NCI-H1092 (cell line): ENCODE measurements around the gene SINHCAF.
"Not testable (repeated sequence)": the region's sequence is repeated elsewhere in the genome, so short reads cannot be mapped to it uniquely, and the experiment has no call there.

ENCODE experiments used
- DNase-seq: peaks from one replicate; lab custom pipeline; 2025; lab: John Stamatoyannopoulos, UW

The SINHCAF gene, protein sequence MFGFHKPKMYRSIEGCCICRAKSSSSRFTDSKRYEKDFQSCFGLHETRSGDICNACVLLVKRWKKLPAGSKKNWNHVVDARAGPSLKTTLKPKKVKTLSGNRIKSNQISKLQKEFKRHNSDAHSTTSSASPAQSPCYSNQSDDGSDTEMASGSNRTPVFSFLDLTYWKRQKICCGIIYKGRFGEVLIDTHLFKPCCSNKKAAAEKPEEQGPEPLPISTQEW

DNA sequence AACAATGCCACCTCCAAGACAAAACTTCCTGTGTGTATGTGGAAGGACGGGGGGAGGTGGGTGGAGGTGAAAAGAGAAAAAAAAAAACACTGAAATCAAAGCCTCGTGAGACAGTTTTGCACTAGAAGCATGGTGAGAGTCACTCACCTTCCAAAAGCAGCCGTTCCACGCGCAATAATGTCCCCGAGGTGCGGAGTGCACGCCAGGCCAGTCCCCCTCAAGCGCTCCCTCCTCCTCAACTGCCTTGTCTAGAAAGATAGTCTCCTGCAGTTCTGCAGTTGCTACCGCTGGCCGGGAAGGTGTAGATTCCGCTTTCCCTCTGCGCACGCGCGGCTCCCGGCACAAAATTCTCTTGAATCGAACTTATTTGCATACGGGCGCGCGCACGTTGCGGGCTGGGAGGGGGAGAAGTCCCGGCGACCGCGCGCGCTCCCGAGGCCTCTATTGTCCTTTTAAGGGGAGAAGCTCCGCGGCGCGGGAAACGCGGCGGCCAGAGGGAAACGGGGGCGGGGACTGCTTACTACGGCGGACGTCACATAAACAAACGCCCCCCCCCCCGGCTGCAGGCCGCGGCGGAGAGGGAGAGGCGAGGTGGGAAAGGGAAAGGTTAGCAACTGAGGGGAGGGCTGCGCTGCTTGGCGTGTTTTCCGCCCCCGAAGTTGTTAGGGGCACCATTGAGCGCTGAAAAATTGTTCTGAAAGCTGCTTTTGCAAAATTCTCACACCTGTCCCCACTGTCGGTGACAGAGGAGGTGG, at the start of gene SINHCAF:
Gene SINHCAF (minus strand): TSS at position 274 of the 755 bp plus-strand sequence. CDS start 27,946 bp downstream, outside the sequence.
- peak; percentile 99 for DNase-seq

DNA sequence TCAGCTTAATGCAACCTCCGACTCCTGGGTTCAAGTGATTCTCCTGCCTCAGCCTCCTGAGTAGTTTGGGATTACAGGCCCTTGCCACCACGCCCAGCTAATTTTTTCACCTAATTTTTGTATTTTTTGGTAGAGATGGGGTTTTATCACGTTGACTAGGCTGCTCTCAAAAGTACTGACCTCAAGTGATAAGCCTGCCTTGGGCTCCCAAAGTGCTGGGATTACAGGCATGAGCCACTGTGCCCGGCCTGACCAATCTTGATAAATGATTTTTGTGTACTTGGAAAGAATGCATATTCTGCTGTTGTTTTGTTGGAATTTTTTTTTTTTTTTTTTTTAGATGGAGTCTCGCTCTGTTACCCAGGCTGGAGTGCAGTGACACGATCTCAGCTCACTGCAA, 49.5 kb upstream of the SINHCAF start:
- DNase-seq = not testable (repeated sequence)

DNA sequence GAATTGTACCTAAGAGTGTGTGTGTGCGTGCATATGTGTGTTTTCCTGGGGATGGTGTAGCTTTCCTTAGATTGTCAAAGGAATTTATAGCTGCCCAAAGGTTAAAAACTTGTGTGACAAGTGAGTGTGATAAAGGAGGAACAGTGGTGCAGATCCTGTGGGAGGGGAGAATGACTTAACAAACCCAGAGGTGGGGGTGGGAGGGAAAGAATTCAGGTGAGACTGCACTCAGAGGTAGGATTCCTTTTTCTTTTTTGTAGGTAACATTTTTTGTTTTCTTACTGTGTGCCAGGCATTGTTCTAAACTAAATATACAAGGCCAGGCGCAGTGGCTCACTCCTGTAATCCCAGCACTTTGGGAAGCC, 45.3 kb upstream of the SINHCAF start:
- no peak for DNase-seq

DNA sequence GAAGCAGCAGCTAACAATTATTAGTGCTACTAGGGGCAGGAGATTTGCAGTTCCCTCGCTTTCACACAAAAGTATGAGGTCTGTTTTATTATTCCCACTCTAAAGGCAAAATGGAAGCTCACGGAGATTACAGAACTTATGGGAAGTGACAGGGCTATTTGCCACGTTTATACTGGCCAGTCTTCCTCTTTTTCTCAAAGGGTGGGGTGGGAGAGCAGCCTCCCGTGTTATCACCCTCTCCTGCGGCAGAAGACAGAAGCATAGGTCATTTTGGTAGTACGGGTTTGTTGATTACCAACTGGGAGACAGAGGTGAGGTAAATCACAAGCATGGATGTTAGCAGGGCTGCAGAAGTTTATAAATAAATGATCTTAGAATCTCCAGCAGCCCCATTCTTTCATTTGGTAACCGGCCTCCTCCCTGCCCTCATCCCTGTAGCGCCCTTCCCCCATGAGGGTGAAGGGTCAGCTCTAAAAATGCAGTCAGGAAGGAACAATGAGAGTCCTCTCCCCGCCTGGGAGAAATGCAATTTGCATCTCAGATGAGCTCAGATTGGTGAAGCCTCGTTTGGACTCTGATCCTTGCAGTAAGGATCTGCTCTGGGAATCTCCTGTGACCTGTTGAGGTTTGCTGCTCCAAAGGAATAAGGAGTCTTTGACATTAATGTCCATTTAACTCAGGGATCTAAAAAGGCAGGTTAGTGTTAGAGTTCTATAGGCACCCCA, 44.7 kb upstream of the SINHCAF start:
- DNase-seq = no peak

DNA sequence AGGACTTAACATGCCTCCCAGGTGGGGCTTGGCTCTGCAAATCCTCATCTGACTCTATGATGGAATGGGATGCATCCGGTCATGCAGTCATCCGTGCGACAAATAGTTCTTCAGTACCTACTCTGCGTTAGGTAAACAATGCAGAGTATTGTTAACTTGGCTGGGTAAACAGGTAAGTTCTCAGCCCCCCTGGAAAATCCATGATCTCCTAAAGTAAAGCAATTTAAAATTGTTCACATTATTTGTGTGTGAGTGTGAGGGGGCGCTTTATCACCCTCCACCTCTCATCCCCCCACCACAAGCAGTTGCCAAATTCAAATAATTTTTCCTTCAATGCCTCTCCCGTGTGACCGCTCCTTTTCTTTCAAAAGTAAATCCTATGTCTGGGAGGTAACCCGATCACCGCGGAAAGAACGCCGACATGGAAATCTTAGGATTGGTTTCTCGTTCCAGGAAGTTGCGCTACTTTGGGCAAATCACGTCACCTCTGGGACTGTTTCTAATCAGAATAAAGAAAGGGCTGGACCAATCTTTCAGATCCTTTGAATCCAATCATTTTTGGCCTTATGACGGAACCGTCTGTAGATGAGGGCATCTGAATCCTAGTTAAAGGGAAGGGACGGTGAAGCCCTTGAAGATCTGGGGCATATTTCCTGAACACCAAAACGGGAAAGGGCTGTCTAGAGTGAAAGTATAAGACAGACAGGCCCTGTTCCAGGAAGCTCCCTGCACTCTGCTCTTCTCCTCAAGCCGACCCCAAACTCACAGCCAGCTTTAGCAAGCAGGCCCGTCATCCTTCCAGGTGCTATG, 44.0 kb upstream of the SINHCAF start:
- DNase-seq = no peak

DNA sequence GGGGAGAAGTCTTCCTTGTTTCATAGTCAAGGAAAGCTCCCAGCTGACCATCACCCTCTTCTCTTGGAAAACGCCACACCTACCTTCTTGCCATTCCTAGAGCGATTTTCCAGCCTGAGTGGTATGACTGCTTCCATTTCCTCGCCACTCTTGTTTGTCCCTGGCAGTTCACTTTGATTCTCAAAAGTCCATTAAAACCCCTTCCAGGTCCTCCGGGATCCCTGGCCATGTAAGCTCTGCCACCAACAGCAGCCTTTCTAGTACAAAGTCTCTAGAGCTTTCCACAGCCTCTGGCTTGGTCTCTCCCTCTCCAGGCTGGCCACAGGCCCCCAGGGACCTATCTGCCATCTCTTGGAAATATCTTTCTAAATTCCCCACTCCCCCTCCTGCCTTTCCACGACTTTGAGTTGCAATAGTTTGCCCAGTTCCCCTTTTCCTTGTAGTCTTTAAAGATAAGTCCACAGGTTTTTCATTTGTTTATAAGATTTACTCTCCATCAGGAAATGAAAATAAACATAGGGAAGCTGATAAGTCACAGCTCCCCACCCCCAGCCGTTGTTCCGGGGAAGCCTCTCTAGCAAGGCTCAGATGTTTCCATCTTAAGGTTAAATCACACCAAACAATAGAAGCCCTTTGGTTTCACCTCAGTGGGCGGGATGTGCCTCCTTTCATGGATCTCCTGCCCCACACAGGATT, 42.9 kb upstream of the SINHCAF start:
- DNase-seq = no peak

DNA sequence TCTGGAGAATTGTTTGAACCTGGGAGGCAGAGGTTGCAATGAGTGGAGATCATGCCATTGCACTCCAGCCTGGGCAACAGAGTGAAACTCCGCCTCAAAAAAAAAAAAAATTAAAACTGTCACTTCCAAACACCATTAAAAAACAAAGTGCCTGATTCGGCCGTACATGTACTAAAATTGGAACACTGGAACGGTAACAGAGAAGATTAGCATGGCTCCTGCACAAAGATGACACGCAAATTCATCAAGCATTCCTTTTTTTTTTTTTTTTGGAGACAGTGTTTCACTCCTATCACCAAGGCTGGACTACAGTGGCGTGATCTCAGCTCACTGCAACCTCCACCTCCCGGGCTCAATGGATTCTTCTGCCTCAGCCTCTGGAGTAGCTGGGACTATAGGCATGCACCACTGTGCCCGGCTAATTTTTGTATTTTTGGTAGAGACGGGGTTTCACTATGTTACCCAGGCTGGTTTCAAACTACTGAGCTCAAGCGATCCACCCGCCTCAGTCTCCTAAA, 40.2 kb upstream of the SINHCAF start:
- DNase-seq = no peak

DNA sequence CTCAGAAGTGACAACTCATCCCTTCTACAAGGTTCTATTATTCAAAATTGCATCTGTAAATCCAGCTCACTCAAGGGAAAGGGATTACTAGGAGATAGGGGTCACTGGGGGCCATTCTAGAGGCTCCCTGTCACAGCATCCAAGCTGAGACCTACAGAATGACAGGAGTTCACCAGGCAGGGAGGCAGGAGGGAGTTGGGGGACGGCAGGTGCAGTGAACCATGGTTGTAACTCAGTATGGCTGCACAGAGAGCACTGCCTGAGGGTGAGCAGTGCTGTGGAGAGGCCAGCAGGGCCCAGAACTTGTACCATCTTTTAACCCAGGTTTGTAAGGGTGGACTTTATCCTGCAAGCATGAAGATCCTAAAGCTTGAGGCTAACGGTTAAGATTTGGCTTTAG, 37.9 kb upstream of the SINHCAF start:
- no peak for DNase-seq

DNA sequence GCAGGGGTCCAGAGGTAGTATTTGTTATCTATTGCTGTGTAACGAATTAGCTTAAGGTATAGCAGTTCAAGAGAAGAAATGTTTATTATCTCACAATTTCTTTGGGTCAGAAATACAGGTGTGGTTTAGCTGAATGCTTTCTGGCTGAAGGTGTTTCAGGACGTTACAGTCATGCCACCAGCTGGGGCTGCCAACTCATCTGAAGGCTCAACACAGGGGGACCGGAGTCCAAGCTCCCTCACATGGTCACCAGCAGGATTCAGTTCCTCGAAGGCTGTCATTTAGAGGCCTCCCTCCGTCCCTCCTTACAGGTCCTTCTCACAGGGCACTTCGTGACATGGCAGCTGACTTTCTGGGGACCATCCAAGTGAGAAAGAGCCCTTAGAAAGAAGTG, 37.5 kb upstream of the SINHCAF start:
- DNase-seq = no peak

DNA sequence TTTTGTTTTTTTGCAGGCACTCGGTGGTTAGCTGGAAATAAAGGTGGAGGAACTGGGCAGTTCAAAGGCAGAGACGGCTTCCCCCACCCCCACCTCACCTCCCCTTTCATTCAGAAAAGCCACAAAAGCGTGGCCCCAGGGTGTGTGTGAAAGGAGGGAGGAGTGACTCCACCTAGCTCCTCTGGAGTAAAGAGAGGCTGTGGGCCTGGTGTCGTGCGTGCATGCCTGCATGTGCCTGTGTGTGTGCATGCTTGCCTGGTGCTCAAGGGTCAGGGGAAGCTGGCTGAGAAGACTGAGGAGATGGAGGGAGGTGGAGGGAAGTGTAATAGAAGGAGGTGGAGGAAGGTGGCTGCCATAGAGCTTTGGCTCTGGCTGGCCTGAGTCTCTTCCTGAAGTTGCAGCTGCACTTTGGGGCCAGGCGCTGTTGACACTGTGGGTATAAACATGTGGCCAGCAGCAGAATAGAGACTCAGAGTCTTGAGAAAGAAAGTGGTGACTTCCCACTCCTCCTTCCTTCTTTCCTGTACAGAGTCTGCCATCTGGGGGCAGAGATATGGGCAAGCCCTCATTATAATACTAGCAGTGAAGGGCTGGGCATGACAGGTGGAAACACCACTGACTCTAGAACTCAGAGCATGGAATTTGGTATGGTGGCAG, 36.9 kb upstream of the SINHCAF start:
- no peak for DNase-seq

DNA sequence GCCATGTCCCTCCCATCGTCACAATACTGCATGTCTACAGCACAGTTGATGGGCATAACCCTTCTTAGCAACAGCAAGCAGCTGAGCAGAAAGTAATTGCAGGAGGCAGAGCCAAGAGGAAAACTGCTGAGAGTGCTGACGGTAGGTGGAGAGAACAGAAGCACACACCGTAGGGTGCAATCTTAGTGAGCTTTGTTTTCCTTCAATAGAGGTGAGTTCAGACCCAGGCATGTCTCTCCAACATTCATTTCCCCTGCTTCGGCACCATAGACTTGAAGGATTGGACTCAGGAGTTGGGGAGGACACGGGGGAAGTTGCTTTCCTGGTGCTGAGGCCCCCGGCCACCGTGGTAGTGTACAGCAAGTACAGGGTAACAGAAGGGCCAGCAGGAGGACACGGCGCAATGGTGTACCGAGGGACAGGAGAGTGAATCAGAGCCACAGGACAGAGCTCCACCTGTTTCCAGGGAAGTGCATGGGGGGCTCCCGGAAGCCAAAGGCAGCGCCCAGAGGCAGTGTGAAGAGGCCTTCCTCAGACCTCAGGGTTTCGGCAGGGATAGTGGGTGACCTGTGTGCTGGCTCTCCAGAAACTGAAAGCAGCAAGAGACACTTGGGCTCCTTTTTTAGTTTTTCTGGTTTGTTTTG, 36.3 kb upstream of the SINHCAF start:
- no peak for DNase-seq

DNA sequence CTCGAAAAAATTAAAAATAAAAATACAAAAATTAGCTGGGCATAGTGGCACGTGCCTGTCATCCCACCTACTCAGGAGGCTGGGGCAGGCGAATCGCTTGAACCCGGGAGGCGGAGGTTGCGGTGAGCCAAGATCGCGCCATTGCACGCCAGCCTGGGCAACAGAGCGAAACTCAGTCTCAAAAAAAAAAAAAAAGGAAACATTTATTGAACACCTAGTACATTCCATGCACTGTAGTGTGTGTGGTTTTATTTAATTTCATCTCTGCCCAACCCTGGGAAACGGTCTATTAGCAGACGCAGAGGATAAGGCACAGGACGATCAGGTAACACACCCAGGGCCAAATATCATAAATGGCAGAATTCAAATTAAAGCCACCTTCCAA, 35.8 kb upstream of the SINHCAF start:
- DNase-seq = no peak

DNA sequence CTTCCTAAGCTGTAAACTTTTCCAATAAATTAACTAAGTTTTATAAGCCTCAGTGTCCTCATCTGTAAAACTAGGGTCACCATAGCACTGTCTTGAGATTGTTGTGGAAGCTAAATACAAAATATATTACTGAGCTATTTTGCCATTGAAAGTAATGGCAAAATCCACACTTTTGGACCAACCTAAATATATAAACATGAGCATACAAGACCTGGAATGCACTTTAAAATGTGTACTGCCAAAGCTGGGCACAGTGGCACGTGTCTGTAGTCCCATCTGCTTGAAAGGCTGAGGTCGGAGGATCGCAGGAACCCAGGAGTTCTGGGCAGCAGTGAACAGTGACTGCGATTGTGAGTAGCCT, 29.8 kb upstream of the SINHCAF start:
- no peak for DNase-seq

DNA sequence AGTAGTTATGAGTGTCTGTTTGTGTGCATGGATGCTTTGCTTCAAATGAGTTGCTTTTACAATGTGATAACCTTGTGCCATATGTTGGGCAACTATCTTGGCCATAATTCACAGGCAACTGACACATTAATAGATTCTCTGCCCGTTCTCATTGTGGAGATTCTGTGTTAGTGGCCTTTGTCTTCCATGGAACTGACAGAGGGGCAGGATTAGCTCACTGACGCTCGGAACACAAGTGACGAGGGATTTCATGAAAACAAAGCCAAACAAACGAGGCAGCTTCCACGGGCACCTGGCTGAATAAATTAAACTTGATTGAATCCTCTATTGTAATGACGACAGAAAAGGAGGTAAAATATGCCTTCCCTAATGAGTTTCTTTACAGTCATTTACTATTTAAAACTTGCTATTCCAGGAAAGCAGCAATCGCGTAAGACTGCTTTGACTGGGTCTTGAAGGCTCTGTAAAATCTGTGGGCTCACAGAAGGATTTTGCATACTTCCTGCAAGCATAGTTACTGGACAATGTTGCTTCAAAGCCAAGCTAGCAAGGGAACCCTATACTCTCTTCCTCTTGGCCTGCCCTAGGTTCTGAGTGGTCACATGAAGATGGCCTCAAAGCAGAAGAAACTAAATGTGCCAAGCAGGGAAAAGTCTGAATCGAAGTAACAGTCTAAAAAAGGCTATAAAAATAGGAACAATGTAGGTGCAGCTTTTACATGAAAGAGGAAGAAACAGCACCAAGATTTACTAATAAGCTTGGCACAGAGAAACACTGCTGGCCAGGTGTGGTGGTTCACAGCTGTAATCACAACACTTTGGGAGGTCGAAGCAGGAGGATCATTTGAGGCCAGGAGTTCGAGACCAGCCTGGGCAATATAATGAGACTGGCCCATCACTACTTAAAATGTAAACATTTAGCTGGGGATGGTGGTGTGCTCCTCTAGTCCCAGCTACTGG, 28.1 kb upstream of the SINHCAF start:
- peak; percentile 11 for DNase-seq

DNA sequence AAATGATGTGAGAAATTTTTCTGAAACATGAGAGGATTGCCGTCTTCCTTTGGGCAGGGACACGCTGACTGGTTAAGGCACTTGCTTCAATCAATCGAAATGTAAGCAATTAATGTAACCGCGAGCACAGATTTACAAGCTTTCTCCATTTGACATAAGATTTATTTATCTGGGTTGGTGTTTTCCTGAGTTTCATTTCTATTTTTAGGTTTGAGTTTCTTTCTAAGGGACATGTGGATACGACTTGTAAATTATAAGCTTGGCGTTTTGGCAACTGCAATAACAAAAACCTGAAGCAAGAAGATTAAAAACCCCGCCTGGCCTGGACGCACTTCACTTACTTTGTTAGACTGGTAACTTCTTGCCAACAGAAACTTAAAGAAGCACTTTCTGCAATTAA, 20.3 kb upstream of the SINHCAF start:
- DNase-seq = no peak

DNA sequence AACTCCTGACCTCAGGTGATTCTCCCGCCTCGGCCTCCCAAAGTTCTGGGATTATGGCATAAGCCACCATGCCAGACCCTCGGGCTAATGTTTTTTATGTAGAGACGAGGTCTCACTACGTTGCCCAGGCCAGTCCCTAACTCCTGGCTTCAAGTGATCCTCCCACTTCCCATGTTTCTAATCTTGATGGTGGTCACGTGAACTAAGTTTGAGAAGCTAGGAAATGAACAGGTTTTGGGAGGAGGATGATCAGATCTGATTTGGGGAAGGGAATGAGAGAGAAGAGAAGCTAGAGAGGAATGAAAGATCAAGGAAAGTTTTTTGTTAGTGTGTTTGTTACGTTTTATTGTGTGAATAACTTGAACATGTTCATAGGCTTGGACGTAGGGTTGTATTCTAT, 17.2 kb upstream of the SINHCAF start:
- DNase-seq = no peak

DNA sequence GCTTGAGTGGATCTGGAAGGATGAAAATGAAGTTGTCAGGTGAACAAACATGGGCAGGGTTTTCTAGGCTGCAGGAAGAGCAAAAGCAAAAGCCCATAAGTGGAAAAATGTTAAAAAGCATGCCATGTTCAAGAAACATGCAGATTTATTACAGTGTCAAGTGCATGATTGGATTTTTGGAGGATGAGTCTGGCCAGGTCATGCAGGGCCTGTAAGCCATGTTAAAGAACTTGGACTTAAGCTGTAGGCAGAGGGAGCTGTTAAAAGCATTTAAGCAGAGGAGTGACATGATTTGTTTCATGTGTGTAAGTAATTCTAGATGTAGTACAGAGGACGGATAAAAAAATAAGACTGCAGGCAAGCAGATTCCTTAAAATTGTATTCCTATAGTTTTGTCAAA, 16.3 kb upstream of the SINHCAF start:
- no peak for DNase-seq

DNA sequence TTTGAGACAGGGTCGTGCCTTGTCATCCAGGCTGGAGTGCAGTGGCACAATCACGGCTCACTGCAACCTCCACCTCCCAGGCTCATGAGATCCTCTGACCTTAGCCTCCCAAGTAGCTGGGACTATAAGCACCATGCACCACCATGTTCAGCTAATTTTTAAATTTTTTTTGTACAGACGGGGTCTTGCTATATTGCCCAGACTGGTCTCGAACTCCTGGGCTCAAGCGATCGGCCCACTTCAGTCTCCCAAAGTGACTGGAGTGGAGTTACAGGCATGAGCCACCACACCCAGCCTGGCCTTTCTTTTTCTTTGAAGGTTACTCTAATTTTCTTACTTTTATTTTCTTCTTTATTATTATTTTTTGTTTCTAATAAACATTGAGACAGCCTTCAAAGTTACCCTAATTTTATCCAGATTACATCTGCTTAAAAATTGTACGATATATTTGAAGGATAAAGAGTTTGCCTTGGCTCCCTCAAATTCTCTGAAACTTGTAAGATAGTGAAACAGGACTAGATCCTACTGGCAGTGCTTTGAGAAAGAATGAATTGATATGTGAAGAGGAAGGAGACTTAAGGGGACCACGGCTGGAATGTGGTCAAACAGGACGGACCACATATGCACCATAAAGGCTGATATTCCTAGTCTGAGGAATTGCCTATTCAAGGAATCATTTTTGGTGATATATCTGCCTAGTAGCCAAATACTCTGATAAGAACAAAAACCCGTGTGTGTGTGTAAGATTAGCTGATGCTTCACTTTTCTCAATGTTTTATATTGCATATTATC, 14.1 kb upstream of the SINHCAF start:
- DNase-seq = no peak

DNA sequence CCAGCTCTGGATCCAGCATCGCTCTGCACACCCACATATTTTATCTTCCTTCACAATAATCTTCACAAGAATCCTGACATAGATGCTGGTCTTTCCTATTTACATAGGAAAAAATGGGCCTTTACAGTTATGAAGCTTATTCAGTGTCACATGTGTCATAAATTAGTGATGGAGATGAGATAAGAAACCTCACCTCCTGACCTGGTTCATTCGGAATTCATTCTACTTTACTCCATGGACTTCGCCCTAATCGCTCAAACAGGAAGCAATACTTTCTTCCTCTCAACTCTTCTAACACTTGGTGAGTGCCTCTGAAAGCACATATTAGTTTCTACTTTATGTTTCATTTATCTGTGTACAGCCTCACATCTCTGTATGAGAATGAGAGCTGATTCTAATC, 12.0 kb upstream of the SINHCAF start:
- DNase-seq = no peak
